Iris pigment epithelial cell (primary cell): ENCODE results near the gene RIN3.

Experiments used
- DNase-seq: peaks from one replicate; pipeline ENCODE4 v3.0.0-alpha.2; 2011; ENCODE audit warnings: low read depth

RIN3 gene

DNA sequence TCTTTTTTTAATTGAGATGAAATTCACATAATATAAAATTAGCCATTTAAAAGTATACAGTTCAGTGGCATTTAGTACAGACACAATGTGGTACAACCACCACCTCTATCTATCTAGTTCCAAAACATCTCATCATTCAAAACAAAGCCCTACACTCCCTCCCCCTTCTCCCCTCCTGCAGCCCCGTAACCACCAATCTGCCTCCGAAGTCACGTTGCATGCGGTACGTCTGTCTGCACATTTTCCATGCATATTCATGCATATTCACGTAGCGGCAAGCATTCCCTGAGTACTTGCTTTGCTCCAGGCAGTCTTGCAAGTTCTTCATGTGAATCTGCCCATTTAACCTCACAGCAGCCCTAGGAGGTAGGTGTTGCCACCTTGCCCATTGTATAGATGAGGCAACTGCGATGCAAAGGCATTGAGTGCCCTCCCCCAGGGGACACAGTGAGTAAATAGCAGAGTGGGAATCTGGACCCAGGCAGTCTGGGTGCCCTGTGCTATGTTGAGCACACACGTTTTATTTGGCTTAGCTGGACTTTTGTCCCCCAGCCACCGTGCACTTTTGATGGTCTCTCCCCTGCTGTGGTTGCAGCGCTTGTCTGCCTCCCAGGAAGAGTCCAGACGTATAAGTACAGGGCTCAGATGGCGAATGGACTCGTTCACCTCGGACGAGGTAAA, 43.4 kb downstream of the RIN3 start:
- DNase-seq = no peak

DNA sequence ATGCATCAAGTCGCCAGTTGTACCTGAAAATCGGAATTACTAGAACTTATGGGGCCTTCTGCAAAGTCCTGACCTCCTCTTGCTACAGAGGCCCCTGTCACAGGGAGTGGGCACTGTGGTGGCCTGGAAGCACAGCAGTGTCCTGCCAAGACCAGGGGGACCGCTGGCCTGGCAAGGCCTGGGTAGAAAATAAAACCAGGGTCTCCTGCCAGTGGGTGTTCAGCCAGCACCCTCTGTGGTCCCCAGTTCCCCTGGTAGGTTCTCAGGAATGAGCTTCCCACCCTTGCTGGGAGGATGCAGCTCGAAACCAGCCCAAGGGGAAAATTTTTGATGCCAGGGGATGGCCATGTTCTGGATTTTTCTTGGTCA, 43.9 kb downstream of the RIN3 start:
- no peak for DNase-seq

DNA sequence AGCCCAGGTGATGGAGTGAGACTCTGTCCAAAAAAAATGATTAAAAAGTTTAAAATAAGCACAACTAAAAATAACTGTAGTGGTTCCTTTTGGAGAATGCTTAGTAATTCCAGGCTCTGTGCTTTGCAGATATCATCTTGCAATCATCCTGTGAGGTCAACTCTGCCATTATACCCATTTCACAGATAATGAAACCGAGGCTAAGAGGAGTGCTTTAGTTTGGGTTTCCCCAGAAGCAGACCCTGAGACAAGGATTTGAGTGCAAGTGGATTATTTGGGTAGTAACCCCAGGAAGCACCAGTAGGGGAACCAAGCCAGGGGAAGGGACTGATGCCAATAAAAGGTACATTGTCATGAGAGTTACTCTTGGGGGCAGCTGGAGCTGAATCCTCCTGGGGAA, 44.7 kb downstream of the RIN3 start:
- DNase-seq = no peak

DNA sequence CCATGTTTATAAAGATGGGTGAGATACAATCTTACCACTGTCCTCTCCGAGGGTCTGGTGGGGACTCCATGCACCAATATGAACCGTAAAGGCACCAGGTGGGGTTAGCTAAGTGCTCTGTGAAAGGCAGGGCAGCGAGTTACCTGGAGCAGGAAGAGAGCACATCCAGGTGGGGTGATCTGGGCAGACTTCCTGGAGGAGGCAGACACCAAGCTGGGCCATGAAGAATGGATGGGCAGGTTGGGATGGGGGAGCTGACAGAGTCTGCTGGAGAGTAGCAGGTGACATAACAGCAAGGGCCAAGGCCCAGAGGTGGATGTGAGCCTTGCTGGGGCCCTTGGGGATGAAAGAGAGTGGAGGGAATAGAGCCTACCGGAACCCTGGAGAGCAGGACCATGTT, 45.9 kb downstream of the RIN3 start:
- no peak for DNase-seq

DNA sequence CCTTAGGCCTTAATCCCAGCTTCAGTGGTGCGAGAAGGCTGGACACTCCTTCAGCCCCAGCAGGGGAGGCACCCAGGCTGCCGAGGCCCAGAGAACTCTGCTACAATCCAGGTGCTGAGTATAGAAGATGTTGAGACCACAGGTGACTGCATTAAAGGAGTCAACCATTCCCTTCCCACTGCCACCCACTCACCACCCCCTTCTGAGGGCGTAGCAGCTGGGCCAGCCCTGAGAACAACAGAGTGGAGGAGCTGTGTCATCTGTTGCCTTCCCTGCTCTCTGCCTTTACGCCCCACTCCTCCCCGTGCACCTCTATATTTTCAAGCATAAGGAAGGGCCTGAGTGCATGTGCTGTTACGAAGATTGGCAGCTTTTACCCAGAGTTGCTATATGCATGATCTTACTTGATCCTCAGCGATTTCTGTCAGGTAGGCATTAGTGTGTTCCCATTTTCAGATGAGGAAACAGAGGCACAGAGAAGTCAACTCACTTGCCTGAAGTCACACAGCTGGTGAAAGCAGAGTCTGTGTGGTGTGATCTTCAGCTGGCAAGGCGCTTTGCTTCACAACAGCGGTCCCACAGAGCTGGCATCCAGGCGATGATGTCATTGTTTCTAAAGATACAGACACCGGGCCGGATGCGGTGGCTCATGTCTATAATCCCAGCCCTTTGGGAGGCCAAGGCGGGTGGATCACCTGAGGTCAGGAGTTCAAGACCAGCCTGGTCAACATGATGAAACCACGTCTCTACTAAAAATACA, 46.7 kb downstream of the RIN3 start:
- no peak for DNase-seq

DNA sequence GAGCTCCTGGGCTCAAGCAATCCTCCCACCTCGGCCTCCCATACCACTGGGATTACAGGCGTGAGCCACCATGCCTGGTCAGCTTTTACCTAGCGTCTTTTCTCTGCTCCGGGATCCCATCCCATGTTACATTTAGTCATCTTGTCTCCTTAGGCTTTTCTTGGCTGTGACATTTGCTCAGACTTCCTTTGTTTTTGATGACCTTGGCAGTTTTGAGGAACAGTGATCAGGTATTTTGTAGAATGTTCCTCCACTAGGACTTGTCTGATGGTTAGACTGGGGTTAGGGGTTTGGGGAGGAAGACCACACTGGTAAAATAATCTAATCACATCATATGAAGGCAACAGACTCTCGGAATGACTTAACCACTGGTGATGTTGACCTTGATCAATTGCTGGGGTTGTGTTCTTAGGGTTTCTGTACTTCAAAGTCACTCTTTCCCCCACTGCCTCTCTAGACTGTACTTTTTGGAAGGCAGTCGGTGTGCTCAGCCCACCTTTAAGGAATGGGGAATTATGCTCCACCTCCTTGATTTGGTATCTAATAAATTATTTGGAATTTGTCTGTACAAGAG, 48.4 kb downstream of the RIN3 start:
- DNase-seq = no peak

DNA sequence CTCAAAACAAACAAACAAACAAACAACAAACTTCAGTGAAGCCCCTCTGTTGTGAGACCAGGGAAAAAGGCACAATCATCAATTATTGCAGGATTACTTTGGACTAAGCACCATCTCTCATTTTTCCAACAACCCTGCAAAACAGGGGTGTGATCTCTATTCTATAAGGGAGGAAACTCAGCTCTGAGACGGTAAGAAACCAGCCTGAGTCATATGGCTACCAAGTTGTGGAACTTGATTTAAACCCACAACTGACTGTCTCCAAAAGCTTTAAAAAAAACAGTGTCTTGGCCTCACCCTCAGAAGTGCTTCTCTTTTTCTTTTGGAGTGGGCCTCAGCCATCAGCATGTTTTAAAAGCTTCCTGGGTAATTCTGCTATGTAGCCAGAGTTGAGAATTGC, 49.8 kb downstream of the RIN3 start:
- peak; percentile 47 for DNase-seq

DNA sequence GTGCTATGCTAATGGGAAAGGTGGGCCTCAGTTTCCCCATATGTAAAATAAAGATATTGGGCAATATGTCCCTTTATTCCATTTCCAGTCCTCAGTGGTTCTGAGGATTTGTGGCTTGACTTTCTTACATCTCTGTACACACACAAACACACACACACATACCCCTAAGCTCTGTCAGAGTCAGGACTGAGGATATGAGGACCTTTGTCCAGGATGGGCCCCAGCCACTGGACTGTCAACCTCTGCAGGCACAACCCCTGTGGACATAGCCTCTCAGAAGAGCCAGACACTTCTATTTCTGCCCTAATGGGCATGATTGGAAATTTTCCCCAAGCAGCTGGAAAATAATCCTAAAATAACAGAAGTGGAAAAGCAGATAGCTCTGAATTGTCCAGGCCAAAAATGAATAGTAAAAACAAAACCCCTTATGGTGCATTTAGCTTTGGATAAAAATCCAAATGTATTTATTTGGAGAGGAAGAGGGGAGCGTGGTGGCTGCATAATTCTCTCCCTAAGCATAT, 50.2 kb downstream of the RIN3 start:
- no peak for DNase-seq

DNA sequence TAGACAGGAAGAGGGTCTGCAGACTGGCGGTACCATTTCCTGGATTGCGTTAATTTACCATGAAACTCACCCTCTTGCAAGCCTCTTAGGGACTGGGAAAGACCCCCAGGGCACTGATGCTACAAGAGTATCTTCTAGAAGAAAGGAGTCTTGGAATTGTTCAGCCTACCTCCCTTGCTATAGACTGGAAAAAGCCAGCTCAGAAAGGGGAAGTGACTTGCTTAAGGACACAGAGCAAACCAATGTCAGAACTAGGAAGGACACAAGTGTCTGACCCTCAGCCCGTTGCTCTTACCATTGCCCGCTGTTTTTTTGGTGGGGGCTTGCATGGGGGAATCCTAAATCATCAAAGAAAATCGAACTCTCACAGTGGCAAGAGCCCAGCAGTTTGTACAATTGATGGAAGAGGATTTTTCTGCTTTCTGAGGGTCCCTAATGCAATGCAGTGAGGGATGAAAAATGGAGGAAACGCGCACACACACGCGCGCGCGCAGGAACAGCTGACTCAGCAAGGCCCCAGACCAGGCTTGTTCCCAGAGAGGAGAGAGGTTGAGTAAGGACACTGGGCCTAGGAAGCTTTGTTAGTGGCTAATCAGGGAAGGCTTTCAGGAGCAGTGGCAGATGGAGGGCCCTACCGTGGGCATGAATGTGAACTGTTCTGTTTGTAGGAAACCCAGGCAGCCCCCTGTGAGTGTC, 50.9 kb downstream of the RIN3 start:
- DNase-seq = no peak

DNA sequence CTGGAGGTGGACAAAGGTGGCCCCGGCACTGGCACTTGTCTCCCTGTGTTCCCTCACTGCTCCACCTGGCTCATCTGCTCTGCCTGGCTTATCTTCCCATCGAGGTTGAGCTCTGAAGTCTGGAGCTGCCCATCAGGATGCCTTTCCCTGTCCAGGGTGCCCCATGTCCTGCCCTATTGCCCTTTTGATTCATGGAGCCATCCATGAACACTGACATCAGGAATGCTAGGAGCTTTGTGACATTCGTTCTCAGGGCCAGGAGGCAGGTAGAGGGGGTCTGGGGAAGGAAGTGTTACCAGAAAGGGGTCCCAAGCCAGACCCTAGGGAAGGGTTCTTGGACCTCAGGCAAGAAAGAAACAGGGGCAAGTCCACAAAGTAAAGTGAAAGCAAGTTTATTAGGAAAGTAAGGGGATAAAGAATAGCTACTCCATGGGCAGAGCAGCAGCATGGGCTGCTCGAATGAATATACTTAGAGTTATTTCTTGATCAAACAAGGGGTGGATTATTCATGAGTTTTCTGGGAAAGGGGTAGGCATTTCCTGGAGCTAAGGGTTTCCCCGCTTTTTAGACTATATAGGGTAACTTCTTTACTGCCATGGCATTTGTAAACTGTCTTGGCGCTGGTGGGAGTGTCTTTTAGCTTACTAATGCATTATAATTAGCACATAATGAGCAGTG, 51.6 kb downstream of the RIN3 start:
- no peak for DNase-seq

DNA sequence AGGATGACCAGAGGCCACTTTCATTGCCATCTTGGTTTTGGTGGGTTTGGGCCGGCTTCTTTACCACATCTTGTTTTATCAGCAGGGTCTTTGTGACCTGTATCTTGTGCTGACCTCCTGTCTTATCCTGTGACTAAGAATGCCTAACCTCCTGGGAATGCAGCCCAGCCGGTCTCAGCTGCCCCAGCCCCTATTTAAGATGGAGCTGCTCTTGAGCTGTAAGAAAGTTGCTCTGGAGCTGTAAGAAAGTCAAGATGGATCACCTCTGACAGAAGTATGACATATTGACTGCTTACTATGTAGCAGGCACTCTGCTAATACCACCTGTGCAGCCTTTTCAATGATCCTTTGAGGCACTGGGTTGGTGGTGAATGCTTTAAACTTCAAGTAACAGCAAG, 52.1 kb downstream of the RIN3 start:
- DNase-seq = no peak

DNA sequence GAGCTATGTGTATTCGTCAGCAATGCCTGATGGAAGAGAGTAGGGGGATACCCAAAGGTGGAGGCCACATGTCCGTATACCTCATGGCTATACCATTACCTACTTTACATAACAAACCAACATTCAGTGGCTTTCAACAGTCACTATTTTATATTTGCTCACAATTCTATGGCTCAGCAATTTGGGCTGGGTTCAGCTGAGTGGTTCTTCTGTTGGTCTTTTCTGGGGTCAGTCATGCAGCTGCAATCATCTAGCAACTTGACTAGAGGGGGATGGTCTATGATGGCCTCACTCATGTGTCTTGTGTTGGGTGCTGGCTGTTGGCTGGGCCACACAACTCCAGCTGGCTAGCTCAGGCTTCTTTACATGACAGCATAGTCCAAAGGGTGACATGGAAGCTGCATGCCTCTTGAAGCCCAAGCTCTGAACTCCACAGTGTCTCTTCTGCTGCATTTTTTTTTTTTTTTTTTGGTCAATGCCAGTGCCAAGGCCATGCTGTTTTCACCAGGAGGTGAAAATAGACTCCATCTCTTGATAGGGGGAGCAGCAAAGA, 53.7 kb downstream of the RIN3 start:
- DNase-seq = no peak

DNA sequence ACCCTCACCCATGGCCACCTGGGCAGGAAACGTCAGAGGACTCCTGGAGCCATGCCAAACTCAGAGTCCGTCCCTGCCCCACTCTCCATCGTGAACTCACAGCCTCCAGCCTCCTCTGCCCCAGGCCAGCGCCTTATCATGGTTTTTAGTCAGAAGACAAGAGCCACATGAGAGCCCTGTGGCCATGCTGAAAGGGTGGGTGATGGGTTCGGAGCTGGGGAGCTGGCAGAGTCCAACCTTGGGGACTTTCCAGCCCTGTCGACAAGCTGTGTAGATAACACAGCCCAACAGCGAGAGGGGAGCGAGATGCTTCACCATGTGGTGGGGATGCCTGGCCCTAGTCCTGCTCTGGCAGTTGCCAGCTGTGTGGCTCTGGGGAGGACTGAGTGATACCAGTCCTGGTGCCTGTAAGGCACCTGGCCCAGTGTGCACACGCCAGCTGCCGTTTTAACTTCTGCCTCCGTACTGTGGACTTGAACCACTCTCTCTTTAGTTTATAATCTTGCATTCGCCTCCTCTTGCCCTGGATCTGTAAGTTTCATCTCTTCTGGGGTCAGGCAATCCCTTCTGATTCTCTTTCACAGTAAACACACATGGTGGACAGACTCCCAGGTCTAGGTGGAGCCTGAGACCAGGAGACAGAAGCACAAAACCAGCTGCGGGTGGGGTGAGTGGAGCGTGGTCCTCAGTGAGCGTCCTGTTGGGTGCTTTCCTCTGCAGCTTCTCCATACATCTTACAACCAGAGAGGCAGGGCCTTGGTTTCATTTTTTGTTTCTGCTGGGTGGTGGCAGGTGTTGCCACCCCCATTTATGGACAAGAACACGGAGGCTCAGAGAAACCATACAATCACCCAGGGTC, 55.3 kb downstream of the RIN3 start:
- DNase-seq = no peak

DNA sequence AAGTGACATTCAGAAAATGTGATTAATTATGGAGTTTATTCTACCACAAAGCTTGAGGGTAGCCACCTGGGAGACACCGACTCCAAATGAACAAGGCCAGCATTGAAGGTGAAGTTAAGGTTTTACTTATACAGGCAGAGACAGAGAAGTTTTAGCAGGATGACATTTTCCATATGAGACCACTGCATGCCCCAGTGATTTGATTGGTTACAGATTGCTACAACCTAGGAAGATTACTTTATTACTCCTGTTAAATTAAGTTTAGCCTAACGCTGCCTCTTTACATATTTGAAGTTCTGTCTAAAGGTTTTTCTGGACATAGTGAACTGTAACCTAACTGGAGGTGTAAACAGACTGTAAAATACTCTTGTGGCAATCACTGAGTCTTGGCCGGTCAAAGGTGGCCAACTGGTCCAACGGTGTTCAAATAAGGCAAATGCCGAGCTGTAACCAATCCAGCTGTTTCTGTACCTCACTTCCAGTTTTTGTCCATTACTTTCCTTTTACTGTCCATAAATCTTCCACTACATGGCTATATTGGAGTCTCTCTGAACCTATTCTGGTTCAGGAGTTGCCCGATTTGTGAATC, 57.2 kb downstream of the RIN3 start:
- DNase-seq = no peak

DNA sequence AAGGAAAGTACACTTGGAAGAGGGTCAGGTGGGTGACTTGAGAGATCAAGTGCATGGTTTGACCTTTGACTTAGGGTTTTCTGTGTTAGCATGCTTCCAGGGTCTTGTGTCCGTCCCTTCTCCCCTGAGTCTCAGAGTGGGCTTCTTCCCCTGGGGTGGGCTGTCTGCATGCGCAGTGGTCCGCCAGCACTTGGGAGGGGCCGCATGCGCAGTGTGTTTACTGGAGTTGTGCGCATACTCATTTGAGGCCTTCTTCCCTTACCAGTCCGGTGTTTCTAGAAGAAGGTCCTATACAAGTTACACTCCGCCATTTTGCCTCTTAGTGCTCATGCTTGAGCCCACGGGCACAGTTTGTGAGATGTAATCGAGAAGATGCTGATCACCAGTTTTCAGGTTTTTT, 58.5 kb downstream of the RIN3 start:
- DNase-seq = no peak

DNA sequence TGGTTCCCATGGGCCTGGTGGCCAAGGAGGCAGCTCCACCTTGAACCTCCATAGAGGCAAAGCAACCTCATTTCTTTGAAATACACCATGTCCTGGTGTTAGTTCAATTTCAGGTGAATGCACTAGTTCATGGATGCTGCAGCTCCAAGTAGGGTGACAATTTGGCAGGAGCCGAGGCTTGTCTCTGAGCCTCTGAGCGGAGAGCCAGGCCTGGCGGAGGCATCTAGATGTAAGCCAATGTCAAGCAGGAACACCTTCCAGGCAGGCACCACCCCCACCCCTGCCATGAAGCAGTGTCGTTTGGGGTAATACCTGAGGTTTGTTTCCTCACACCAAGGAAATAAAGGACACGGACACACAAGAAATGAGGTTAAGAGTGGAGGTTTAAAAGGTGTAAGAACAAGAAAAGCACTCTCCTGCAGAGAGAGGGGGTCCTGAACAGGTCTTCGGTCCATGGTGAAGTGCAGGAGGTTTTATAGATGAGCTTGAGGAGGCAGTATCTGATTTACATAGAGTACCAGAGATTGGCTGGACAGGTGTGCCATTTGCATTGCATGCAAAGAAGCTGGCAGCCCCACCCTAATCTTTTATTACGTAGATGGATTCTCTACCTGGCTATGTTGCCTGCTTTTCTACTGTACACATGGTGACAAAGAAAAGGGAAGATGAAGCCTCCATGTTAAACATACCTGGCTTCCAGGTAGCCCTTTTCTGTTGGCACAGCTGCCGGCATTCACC, 60.3 kb downstream of the RIN3 start:
- DNase-seq = no peak

DNA sequence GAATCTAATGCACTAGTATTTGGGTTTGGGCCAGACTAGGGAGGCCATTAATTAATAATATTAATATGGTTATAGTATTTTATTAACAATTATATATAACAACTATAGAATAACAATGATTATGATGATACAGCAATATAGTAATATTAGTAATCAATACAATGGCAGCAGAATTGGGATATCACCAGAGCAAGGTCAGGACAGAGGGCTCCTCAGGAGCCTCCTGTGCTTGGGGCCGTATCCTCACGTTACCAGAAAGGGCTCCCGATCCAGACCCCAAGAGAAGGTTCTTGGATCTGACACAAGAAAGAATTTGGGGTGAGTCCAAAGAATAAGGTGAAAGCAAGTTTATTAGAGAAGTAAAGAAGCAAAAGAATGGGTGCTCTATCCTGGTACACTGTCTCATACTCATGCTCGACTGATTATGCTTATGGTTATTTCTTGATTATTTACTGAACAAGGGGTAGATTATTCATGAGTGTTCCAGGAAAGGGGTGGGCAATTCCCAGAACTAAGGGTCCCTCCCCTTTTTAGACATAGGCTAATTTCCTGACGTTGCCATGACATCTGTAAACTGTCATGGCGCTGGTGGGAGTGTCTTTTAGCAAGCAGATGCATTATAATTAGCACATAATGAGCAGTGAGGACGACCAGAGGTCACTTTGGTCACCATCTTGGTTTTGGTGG, 61.6 kb downstream of the RIN3 start:
- DNase-seq = no peak

DNA sequence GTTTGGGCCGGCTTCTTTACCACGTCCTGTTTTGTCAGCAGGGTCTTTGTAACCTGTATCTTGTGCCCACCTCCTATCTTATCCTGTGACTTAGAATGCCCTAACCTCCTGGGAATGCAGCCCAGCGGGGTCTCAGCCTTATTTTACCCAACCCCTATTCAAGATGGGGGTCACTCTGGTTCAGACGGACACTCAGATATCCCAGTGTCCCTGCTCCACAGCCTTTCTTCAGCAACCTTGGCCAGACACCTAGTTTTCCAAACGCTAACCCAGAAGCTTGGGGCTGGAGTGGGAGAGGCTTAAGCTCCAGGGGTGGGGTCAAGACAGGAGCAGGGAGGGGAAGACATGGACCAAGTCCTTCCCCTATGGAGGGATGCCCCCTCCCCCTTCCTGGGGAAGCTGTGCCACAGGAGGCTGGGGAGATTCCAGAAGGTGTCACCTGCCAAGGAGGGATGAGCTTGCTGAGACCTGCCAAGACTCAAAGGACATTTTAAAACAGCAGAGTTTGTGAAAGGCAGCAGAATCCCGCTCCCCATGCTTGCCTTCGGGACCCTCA, 62.2 kb downstream of the RIN3 start:
- no peak for DNase-seq

DNA sequence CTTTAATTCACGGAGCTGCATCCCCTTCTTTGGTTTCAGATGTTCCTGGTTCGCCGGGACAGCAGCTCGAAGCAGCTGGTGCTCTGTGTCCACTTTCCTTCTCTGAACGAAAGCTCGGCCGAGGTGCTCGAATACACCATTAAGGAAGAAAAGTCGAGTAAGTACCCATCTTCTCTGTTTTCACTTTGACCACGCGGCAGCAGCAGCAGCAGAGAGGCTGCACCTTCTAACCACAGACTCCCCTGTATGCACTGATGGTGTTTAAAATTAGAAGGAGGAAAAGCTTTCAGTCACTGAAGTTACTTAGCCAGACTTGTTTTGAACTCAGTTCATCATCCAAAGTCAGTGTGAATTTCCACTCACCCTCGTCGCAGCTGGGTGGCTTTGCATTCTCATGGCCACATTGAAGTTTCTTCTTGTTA, 63.8 kb downstream of the RIN3 start:
- DNase-seq = no peak
